HG03045 (cell line): Measurements from ENCODE around the gene OR52N5.

Experiments used
- ATAC-seq: cut with Tn5 transposase; IDR thresholded peaks from one replicate; pipeline ENCODE4 v1.9.1; 2021; ENCODE audit warnings: mild to moderate bottlenecking, moderate library complexity; ENCODE audit not compliant: unreplicated experiment

Gene OR52N5

GRCh38 chr11:5783255-5783654 is at the start of gene OR52N5:
TSS of gene OR52N5 (minus strand) at chr11:5783355. CDS start at chr11:5778634, 4,721 bp downstream.
- no peak for ATAC-seq

GRCh38 chr11:5831196-5831829 is 48.2 kb upstream of the OR52N5 start:
- ATAC-seq = no peak

- ATAC-seq = peak; percentile 74
Measured at GRCh38 chr11:5818245-5818886, 35.2 kb upstream of the OR52N5 start.

- no peak for ATAC-seq
Measured at GRCh38 chr11:5815534-5815933, 32.4 kb upstream of the OR52N5 start.

- ATAC-seq = no peak
Measured at GRCh38 chr11:5809905-5810795, 27.0 kb upstream of the OR52N5 start.

DNA sequence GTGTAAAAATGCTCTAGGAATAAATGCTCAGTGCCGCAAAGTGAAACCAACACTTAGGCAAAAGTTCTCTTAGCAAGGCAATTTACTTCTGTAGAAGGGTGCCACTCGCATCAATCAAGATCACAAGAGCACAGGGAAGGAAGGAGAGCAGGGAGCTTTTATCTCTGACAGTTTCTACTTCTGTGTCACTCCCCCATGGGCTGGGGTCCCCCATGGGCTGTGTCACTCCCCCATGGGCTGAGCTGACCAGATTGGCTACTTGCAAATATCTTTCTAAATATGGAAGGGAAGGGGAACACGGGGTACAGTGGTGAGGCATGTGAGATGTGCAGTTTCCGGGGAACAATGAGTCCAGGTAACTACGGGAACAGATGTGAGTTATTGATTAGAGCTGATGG is 26.0 kb upstream of the OR52N5 start:
- ATAC-seq = peak; percentile 38

GRCh38 chr11:5808500-5809121 is 25.5 kb upstream of the OR52N5 start, which contains the start of gene OR52N2:
TSS of gene OR52N2 (plus strand) at chr11:5808924. CDS start at chr11:5820336, 11,412 bp downstream.
- ATAC-seq = peak; percentile 87

DNA sequence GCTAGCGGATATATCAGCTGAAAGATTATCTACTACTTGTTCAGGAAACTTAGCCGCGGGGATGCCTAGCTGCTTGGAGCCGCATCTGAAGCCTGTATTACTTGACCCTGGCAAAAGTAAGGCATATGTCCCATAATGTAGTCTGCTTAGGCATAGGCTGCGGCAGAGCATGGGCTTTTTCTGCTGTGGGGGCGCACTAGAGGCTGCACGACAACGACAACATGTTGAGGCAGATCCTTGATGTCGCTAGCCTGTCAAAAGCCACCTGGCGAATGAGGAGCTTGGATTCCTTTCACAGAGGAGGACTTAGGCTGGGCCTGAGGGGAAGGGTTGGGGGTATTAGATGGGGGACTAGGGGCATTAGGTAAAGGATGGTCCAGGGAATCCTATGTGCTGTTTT is 24.4 kb upstream of the OR52N5 start:
- no peak for ATAC-seq

DNA sequence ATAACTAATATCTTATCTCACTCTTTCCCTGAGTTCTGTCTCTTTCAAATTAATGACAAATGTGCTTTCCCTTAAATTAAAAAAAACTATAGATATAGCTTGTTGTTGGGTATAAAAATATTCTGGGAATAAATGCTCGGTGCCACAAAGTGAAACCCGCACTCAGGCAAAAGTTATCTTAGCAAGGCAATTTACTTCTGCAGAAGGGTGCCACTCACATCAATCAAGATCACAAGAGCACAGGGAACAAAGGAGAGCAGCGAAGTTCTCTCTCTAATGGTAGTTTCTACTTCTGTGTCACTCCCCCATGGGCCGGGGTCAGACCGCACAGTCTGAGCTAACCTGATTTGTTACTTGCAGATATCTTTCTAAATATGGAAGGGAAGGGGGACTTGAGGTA is 20.8 kb upstream of the OR52N5 start:
- no peak for ATAC-seq

- no peak for ATAC-seq
Measured at GRCh38 chr11:5796541-5796940, 13.4 kb upstream of the OR52N5 start.

- no peak for ATAC-seq
Measured at GRCh38 chr11:5791165-5791564, 8.0 kb upstream of the OR52N5 start, which contains the start of gene OR52N1. TSS of gene OR52N1 (minus strand) at chr11:5791265. CDS start at chr11:5788816, 2,449 bp downstream.

DNA sequence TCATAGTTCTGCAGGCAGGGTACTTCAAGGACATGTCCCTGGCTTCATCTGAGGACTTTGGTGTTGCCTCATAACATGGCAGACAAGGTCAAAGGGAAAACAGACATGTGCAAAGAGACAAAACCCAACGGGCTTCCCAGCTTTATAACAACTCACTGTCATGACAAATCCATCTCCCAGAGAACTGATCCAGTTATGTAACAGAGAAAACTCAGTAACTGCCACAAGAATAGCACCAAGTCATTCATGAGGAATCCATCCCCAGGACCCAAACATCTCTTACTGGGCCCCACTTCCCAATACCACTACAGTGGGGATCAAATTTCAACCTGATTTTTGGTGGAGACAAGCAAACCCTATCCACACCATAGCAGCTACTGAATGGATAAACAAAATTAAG is 16.1 kb downstream of the OR52N5 start:
- no peak for ATAC-seq

DNA sequence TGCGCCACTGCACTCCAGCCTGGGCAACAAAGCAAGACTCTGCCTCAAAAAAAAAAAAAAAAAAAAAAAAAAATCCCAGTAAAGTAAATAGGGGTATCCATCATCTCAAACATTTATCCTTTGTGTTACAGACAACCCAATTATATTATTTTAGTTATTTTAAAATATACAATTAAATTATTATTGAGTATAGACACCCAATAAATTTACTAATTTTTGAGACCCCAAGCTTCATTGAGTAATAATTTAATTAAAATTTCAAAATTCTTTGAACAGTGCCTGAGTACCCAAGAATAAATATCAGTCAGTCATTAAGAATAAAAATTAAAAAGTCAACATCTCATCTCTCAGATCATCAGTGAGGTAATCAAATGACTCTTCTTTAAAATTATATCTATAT is 29.2 kb downstream of the OR52N5 start, which contains the start of gene OR52N4:
TSS of gene OR52N4 (plus strand) at position 301 of the 400 bp plus-strand sequence. CDS start 498 bp downstream, outside the sequence.
- ATAC-seq = no peak

DNA sequence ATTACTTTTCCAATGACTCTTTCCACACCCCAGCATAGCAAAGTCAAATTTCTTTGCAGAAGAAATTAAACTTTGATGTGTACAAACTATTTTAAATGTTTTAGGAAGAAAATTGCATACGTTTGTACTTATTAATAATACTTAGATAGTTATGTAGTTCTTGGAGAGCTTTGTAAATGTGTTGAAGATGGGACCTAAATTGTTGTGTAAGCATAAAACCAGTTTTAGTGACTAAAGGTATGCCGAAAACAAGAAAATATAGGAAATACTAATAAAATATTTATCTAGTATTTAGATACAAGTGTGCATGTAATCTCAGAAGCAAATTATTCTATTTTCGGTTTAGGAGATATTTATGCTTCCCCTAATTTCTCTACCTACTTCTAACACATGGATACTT is 33.3 kb downstream of the OR52N5 start:
- ATAC-seq = no peak

GRCh38 chr11:5746614-5747013 is 36.5 kb downstream of the OR52N5 start:
- no peak for ATAC-seq

- no peak for ATAC-seq
Measured at GRCh38 chr11:5738431-5738830, 44.7 kb downstream of the OR52N5 start.

GRCh38 chr11:5737670-5738392 is 45.3 kb downstream of the OR52N5 start:
- no peak for ATAC-seq

DNA sequence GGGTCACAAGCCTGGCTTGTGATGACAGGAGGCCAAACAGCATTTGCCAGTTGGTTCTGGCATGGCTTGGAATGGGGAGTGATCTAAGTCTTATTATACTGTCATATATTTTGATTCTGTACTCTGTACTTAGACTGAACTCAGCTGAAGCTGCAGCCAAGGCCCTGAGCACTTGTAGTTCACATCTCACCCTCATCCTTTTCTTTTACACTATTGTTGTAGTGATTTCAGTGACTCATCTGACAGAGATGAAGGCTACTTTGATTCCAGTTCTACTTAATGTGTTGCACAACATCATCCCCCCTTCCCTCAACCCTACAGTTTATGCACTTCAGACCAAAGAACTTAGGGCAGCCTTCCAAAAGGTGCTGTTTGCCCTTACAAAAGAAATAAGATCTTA is 46.1 kb downstream of the OR52N5 start:
- ATAC-seq = no peak

GRCh38 chr11:5736396-5736795 is 46.8 kb downstream of the OR52N5 start, which contains the start of gene OR56B1:
TSS of gene OR56B1 (plus strand) at chr11:5736448. CDS start at chr11:5736517, 69 bp downstream.
- no peak for ATAC-seq

GRCh38 chr11:5727691-5728090 is 55.5 kb downstream of the OR52N5 start:
- no peak for ATAC-seq
